HPDE6-E6E7 (cell line): ENCODE data around the gene BARHL2.

ENCODE experiments used
- DNase-seq: peaks from one replicate; pipeline ENCODE4 v3.0.0; 2011; ENCODE audit warnings: missing footprints; ENCODE audit errors: extremely low spot score

BARHL2 gene

GRCh38 chr1:90710579-90711536 lies 6.2 kb downstream of the BARHL2 start:
- no peak for DNase-seq

- no peak for DNase-seq
Measured at GRCh38 chr1:90709535-90709934, 7.6 kb downstream of the BARHL2 start.

- DNase-seq = no peak
Measured at GRCh38 chr1:90708826-90709225, 8.3 kb downstream of the BARHL2 start.

- no peak for DNase-seq
Measured at GRCh38 chr1:90708236-90708786, 8.8 kb downstream of the BARHL2 start.

GRCh38 chr1:90707363-90707710 lies 9.8 kb downstream of the BARHL2 start:
- DNase-seq = peak; percentile 19

- DNase-seq = no peak
Measured at GRCh38 chr1:90706437-90707362, 10.4 kb downstream of the BARHL2 start.

- no peak for DNase-seq
Measured at GRCh38 chr1:90705956-90706355, 11.1 kb downstream of the BARHL2 start.

GRCh38 chr1:90704817-90705216 lies 12.3 kb downstream of the BARHL2 start:
- DNase-seq = no peak

GRCh38 chr1:90694846-90695245 lies 22.3 kb downstream of the BARHL2 start:
- no peak for DNase-seq

GRCh38 chr1:90687747-90688146 lies 29.4 kb downstream of the BARHL2 start:
- DNase-seq = no peak

- DNase-seq = no peak
Measured at GRCh38 chr1:90675161-90675847, 41.8 kb downstream of the BARHL2 start.

- DNase-seq = no peak
Measured at GRCh38 chr1:90671741-90672140, 45.4 kb downstream of the BARHL2 start.

GRCh38 chr1:90671251-90671650 lies 45.9 kb downstream of the BARHL2 start:
- no peak for DNase-seq
